GM04503 (cell line): Measurements from ENCODE around the gene PREP.
"Not testable (repeated sequence)": the region's sequence is repeated elsewhere in the genome, so short reads cannot be mapped to it uniquely, and the experiment has no call there.

Source experiments
- DNase-seq: peaks from one replicate; pipeline ENCODE4 v3.0.0-alpha.2; 2012; ENCODE audit warnings: low read depth

Gene PREP

GRCh38 chr6:105402939-105403935, at the start of gene PREP:
Gene PREP (minus strand): TSS chr6:105403082. CDS start chr6:105402891, 191 bp downstream.
- peak; percentile 42 for DNase-seq

- DNase-seq, result no peak
Observed at GRCh38 chr6:105452376-105452775, 49.5 kb upstream of the PREP start.

GRCh38 chr6:105449756-105450390, 47.0 kb upstream of the PREP start:
- no peak for DNase-seq

- no peak for DNase-seq
Observed at GRCh38 chr6:105445481-105445880, 42.6 kb upstream of the PREP start.

GRCh38 chr6:105443941-105444340, 41.1 kb upstream of the PREP start:
- no peak for DNase-seq

- DNase-seq, result no peak
Observed at GRCh38 chr6:105442369-105442768, 39.5 kb upstream of the PREP start.

- no peak for DNase-seq
Observed at GRCh38 chr6:105437236-105437635, 34.4 kb upstream of the PREP start.

GRCh38 chr6:105433723-105434122, 30.8 kb upstream of the PREP start:
- DNase-seq, result no peak

GRCh38 chr6:105432797-105433196, 29.9 kb upstream of the PREP start:
- DNase-seq, result peak; percentile 79

- no peak for DNase-seq
Observed at GRCh38 chr6:105431226-105431625, 28.3 kb upstream of the PREP start.

GRCh38 chr6:105430685-105431084, 27.8 kb upstream of the PREP start:
- no peak for DNase-seq

GRCh38 chr6:105429676-105430075, 26.8 kb upstream of the PREP start:
- DNase-seq, result no peak

GRCh38 chr6:105428342-105428957, 25.6 kb upstream of the PREP start:
- peak; percentile 73 for DNase-seq

GRCh38 chr6:105424175-105424783, 21.4 kb upstream of the PREP start:
- no peak for DNase-seq

- DNase-seq, result not testable (repeated sequence)
Observed at GRCh38 chr6:105416971-105417370, 14.1 kb upstream of the PREP start.

GRCh38 chr6:105409734-105410133, 6.9 kb upstream of the PREP start:
- no peak for DNase-seq

GRCh38 chr6:105402090-105402938, 568 bp downstream of the PREP start:
- no peak for DNase-seq

GRCh38 chr6:105401247-105402089, 1.4 kb downstream of the PREP start:
- no peak for DNase-seq

- DNase-seq, result no peak
Observed at GRCh38 chr6:105400501-105400900, 2.4 kb downstream of the PREP start.

GRCh38 chr6:105398859-105399258, 4.0 kb downstream of the PREP start:
- DNase-seq, result no peak
